Calu3 (cell line): ENCODE data around the gene FYTTD1. TPM values are rescaled to one million over a fixed set of nuclear protein-coding genes. Genes with fewer than 3 reads are reported as not detected.

Source experiments
- BruUV-seq: library from RNA; stranded (reverse); fragments of 400-500 nt; replicated peaks from 2 replicates; lab custom pipeline; 2021; lab: Mats Ljungman, UMichigan
- CTCF ChIA-PET: fragments of 300-600 bp; sonication (Branson Sonifier 250); formaldehyde crosslinking; loops from one replicate; lab custom pipeline; 2022; ENCODE audit warnings: antibody characterized with exemption; lab: Charles Lee
- DNase-seq: peaks from one replicate; pipeline ENCODE4 v3.0.0; 2022
- H3K27ac Mint-ChIP-seq: one replicate; pipeline ENCODE4 v1.8.0; 2022; ENCODE audit warnings: mixed read lengths; ENCODE audit not compliant: unreplicated experiment
- H3K27me3 Mint-ChIP-seq: one replicate; pipeline ENCODE4 v1.8.0; 2022; ENCODE audit warnings: mixed read lengths; ENCODE audit not compliant: unreplicated experiment
- H3K36me3 Mint-ChIP-seq: one replicate; pipeline ENCODE4 v1.8.0; 2022; ENCODE audit warnings: mild to moderate bottlenecking, moderate library complexity, mixed read lengths; ENCODE audit not compliant: insufficient read depth, unreplicated experiment
- H3K4me1 Mint-ChIP-seq: one replicate; pipeline ENCODE4 v1.8.0; 2022; ENCODE audit warnings: mild to moderate bottlenecking, low read depth, mixed read lengths; ENCODE audit not compliant: unreplicated experiment
- H3K4me3 Mint-ChIP-seq: one replicate; pipeline ENCODE4 v1.8.0; 2022; ENCODE audit warnings: mild to moderate bottlenecking, low read depth, moderate library complexity, mixed read lengths; ENCODE audit not compliant: unreplicated experiment
- H3K9me3 Mint-ChIP-seq: one replicate; pipeline ENCODE4 v1.8.0; 2022; ENCODE audit warnings: low read depth, mixed read lengths; ENCODE audit not compliant: unreplicated experiment
- intact Hi-C: fragments of 100-400 bp; cut with micrococcal nuclease; formaldehyde crosslinking; loops from one replicate; pipeline ENCODE4 v1.10.0; 2022; ENCODE audit not compliant: unreplicated experiment
- total RNA-seq: library from RNA; stranded (reverse); gene quantifications from 2 replicates; pipeline ENCODE4 v1.2.3, GENCODE V29; 2022
- TF ChIP-seq, protein P1 (sequence below): fragments of 200-600 bp; IDR thresholded peaks from one replicate; pipeline ENCODE4 v1.8.0; 2022; ENCODE audit warnings: antibody characterized with exemption; ENCODE audit not compliant: unreplicated experiment

FYTTD1 gene
- total RNA-seq, 1 experiment from 2014 or later, result 37.6 TPM

DNA sequence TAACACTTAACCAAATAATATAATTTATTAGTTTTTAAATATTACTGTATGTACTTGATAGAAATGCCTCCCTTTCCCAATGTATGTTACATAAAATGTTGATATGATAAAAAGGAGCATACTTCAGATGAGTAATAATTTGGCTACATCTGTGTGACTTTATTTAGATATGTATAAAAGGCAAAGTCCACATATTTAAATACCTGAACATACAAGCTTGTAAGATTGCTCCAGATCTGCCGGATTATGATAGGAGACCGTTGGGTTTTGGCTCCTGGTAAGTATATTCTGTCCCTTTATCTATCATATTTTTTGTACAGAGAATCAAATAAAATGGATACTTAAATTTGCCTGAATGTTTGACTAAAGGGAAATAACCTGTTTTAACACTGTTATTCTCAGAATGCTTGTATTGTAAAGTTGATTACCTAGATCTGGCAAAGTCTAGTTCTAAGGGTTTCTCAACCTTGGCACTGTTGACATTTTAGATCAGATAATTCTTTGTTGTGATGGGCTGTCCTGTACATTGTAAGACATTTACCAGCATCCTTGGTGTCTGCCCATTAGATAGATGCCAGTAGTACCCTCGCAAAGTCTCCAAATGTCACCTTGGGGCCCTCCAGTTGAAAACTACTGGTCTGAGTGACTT lies 79.8 kb downstream of the FYTTD1 start:
- Mint-ChIP-seq H3K36me3 (peaks cover 14% of the 10 kb centered on the region), H3K27me3 (no peaks in the 10 kb centered on the region), H3K9me3 (no peaks in the 10 kb centered on the region), H3K27ac (no peak overlapping the region), H3K4me3 (no peak overlapping the region), H3K4me1 (peaks cover 6% of the 10 kb centered on the region)
- no peak for DNase-seq
- no TSS peak for BruUV-seq
- CTCF ChIA-PET, result no interaction called here
- TF ChIP-seq, protein P1, sequence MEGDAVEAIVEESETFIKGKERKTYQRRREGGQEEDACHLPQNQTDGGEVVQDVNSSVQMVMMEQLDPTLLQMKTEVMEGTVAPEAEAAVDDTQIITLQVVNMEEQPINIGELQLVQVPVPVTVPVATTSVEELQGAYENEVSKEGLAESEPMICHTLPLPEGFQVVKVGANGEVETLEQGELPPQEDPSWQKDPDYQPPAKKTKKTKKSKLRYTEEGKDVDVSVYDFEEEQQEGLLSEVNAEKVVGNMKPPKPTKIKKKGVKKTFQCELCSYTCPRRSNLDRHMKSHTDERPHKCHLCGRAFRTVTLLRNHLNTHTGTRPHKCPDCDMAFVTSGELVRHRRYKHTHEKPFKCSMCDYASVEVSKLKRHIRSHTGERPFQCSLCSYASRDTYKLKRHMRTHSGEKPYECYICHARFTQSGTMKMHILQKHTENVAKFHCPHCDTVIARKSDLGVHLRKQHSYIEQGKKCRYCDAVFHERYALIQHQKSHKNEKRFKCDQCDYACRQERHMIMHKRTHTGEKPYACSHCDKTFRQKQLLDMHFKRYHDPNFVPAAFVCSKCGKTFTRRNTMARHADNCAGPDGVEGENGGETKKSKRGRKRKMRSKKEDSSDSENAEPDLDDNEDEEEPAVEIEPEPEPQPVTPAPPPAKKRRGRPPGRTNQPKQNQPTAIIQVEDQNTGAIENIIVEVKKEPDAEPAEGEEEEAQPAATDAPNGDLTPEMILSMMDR, result no peak
- intact Hi-C loops, result no loop called here

DNA sequence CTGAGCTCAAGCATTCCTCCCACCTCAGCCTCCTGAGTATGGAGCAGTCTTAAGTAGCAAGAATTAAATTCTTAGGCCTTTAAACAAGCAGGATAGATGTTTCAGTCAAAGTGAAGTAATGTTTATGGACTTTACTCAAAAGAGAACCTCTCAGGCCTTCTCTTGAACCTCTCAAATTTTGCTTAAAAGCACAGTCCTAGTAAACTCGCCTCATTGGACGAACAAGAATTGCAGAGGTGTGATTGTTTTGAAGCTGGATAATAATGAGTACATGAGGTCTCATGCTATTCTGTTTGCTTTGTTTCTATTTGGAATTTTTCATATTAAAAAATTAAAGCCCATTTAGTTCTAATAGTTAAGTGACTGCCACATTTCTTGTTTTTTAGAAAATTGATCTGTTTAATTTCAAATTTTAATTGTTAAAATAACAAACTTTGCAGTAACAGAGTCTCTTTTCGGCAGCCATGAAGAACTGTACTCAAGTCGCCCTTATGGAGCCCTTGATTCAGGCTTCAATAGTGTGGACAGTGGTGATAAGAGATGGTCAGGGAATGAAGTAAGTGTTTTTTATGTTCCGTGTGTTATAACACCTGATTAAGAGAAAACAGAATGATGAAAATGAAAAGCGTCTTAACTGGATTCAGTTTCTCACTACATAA lies 80.8 kb downstream of the FYTTD1 start:
- Mint-ChIP-seq H3K36me3 (peaks cover 12% of the 10 kb centered on the region), H3K27ac (no peak overlapping the region), H3K4me1 (no peaks in the 10 kb centered on the region), H3K27me3 (no peaks in the 10 kb centered on the region), H3K4me3 (no peak overlapping the region), H3K9me3 (no peaks in the 10 kb centered on the region)
- BruUV-seq, result no TSS peak
- intact Hi-C loops, result no loop called here
- no peak for DNase-seq
- TF ChIP-seq, protein P1, result no peak
- CTCF ChIA-PET, result no interaction called here

DNA sequence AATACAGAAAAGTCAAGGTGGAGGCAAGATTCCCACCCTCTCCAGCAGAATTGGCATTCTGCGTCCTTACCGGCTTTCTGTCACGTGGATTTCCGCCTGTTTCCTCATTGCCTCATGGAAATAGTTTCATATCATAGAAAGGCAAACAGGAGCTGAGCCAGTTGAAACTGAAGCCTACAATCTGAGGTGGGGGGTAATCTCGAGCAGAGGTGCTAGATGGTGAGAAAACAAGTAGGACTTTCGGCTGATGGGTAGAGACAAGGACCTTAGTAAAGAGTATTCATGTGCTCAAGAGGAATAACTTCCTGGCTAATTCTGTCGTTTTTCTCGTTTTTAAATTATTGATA lies 81.3 kb downstream of the FYTTD1 start:
- H3K4me1 Mint-ChIP-seq, result no peaks in the 10 kb centered on the region
- DNase-seq, result no peak
- TF ChIP-seq, protein P1, result no peak
- BruUV-seq, result no TSS peak
- H3K36me3 Mint-ChIP-seq, result peaks cover 12% of the 10 kb centered on the region
- H3K27me3 Mint-ChIP-seq, result no peaks in the 10 kb centered on the region
- CTCF ChIA-PET, result no interaction called here
- intact Hi-C loops, result no loop called here
- H3K4me3 Mint-ChIP-seq, result no peak overlapping the region
- H3K9me3 Mint-ChIP-seq, result no peaks in the 10 kb centered on the region
- H3K27ac Mint-ChIP-seq, result no peak overlapping the region

- Mint-ChIP-seq H3K27ac (no peak overlapping the region), H3K9me3 (no peaks in the 10 kb centered on the region), H3K4me1 (no peaks in the 10 kb centered on the region), H3K36me3 (peaks cover 7% of the 10 kb centered on the region), H3K4me3 (no peak overlapping the region), H3K27me3 (no peaks in the 10 kb centered on the region)
- no peak for DNase-seq
- TF ChIP-seq, protein P1, result no peak
- BruUV-seq, result no TSS peak
- CTCF ChIA-PET, result no interaction called here
- intact Hi-C loops, result no loop called here
These were observed 84.4 kb downstream of the FYTTD1 start for GRCh38 chr3:197833930-197834715.
